T47D (cell line): ENCODE results near the gene C2orf92.

Experiments
- DNase-seq, 2 experiments: peaks; one replicate each; pipeline versions ENCODE4 v3.0.0 to v3.0.0-alpha.2; 2011 to 2012; ENCODE audit warnings: low read depth in 1 of 2, low spot score in 1 of 2
- JUND ChIP-seq: IDR thresholded peaks from 2 replicates; pipeline ENCODE4 v1.6.1; 2012; ENCODE audit warnings: low read depth
- in situ Hi-C: cut with HindIII; loops from 2 replicates; pipeline ENCODE4 v1.10.0; 2016; ENCODE audit warnings: low sequenced_read_pairs, low pct_unique_long_range_greater_than_20kb

The C2orf92 gene

DNA sequence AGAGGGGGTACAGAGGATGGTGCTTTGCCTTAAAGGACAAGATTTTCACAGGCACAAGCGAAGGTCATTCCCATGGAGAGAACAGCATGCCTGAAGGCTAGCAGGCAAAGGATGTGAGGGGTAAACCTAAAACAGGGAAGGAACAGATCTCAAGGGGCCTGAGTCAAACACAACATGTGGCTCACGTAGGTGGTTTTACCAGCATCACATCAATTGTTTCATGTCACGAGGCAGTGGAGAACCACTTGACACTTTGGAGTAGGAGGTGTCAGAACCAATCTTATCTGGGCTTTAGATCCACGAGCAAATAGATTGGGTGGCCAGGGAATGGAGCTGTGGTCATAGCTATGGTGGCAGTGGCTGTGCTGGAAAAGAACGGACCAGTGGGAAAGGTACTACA lies 15.2 kb upstream of the C2orf92 start:
- no peak for DNase-seq
- TF ChIP-seq JUND: no peak
- in situ Hi-C loops: no loop called here

DNA sequence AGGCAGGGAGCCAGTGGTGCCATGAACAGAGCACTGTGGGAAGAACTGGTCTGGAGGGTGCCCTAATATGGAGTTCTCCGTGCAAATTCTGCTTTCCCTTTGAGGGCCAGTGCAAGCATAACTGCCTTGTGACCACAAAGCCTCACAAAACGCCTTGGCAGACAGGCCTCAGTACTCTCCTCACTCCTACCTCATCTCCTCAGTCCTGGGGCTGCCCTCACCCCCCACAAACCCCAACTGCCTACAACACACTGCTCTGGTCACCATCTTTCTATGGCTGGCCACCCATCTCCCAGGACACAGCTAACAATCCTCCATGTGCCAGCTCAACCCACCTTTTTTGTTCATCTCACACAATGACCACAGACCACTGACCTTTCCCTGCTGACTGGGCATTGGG lies 14.7 kb upstream of the C2orf92 start:
- in situ Hi-C loops: no loop called here
- no peak for TF ChIP-seq JUND
- DNase-seq: no peak

DNA sequence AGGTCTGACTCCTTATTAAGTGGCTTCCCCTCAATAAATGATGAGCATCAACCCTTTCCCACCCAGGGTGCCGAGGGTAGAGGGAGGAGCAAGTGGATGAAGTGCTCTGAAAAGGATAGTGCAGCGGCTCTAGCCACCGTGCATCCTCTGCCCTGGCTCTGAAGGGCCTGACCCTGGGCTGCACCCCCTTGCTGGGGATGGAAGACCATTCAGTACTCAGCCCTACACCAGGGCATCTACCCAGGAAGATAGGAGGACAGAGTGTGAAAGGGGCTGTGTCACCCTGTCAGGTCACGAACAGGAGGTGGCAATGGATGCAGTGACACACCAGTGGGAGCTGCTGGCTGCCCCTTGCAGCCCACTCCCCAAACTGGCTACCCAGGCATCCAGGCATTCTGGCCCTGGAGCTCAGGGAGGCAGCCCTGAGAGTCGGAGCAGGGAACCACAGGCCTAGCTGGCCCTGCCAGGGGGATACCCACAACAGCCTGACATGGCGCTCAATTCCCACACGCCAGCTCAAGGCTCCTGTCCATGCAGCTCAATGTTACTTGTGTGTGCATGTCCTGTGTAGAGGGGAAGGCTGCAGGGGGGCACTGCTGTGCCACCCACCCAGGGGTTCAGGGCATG lies 13.3 kb upstream of the C2orf92 start:
- TF ChIP-seq JUND: no peak
- in situ Hi-C loops: no loop called here
- no peak for DNase-seq

DNA sequence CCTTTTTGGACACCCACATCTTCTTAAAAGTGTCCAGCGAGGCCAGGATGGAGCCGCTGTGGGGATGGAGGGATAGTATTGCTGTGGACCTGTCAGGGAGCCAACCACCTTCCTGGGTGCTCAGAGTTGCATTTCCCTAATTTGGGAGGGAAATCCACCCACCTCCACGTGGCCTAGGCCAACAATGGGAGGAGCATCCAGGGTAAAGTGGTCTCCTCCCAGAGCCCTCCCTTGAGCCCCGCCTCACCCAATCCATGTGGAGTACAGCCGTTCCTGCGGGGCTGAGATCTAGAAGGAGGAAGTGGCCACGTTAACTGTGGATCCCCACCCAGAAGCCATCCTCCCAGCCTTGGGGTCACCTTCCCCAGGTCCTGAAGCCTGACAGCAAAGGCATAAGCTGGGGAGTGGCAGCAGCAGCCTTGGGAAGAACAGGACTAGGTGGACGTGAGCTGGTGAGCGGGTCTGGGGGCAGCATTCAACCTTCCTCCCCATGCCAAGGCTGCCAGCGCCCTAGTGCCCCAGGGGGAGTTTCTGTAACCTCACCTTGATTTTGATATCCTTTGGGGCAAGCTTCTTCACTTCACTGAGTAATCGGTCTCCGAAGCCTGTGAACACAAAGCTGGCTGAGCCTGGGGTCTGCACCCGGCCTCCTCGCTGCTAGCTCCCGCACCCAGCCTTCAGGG lies 12.5 kb upstream of the C2orf92 start:
- DNase-seq: no peak
- TF ChIP-seq JUND: no peak
- in situ Hi-C loops: no loop called here

DNA sequence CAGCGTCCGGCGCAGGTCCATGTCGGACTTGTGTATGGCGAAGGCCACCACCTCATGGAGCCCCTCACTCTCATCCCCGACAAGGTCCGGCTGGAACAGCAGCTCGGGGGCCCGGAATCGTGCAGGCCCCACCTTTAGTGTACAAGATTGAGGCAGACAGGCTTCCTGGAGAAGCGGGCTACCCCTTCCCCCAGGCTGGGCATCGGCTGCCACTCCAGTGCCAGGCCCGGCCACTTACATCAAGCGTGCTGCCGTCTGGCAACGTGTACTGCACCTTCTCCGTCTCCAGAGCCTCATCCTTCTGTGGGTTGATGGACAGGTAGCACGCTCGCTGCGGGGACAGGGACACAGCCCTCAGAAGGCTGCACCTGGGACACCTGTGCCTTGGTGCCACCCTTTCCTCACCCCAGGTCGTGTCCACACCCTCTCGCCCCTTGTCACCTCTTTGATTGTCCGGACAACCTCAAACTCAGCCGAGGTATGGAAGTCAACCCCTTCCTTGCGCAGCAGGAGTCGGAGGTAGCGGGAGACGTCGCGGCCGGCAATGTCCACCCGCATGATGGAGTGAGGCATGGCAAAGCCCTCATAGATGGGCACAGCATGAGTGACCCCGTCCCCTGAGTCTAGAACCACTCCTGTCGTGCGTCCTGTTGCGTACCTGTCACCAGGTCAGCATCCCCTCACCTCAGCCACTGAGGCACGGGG lies 11.4 kb upstream of the C2orf92 start:
- in situ Hi-C loops: no loop called here
- no peak for DNase-seq
- TF ChIP-seq JUND: no peak

DNA sequence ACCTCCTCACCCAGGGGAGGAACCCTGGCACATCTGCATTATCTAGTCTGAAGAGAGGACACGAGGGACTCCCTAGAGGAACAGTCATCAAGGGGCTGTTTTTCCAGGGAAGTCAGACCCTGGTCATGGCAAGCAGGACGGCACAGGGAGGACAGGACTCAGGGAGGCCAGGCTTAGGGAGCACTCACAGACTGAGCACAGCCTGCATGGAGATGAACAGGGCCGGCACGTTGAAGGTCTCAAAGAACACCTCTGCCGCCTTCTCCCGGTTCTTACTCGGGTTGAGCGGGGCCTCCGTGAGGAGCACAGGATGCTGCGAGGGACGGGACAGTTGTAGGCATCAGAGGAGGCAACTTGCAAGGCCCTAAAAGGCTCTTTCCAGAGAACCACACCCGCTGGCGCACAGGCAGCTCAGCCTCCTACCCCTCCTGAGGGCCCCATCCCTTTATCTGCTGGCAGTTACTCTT lies 10.8 kb upstream of the C2orf92 start:
- in situ Hi-C loops: no loop called here
- no peak for DNase-seq
- TF ChIP-seq JUND: no peak

DNA sequence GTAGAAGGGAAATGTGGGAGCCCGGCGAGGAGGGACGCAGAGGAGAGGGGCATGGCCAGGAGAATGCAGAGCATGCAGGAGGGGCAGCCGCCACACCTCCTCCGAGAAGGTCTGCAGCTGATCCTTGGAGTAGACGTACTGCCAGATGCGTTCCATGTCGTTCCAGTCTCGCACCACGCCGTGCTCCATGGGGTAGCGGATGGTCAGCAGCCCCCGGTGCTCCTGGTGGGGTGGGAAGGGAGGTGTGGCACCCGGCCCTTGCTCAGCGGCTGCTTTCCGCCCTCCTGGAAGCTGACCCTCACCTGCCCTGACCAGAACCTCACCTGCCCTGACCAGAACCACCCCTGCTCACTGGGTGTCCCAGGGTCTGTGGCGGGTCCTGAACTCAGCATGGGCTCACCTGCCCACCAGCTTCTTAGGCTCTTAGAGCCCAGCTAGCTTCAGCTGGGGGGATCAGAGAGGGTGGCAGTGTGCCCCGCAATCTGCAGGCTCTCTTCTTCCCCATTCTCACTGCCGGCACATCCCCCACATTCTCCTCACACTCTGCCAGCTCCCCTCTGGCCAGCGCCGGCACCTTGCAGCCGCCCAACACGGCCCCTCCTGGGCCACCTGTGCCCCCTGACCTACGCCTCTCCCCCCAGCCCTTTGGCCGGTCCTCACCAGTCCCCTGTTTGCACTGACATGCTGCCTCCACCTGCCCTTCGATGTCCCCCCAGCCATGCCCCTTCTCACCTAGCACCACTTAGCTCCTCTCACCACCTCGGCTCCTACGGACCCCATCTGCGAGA lies 10.1 kb upstream of the C2orf92 start:
- TF ChIP-seq JUND: no peak
- in situ Hi-C loops: no loop called here
- no peak for DNase-seq

DNA sequence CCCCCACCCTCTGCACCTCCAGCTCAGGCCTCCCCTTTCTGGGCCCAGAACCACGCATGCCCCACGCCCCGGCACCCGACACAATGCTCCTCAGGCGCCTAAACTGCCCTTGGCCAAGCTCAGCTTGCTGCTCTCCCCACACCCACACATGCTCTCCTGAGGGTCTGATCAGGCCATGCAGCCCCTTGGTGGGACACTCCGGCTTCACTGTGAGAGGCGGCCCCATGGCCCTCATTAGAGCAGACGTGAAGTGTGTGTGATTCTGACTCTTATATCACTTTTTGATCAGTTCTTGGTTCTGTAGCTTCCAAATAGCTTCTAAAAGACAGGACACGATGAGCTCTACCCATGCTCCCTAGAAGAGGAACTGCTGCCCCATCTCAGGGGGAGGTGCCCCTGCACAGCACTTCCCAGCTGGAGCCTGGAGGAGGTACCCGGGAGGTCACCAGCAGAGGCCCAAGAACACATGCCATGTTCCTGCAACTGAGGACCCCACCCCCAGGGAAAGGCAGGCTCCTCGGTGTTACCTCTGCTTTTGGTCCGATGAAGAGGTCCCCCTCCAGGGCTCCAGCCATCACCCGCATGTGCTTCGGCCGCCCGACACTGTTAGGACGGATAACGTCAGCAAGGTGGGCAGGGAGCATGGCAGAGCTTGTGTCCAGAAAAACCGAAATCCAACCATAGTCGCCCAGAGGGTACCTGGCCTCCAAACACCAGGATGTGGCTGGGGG lies 9.3 kb upstream of the C2orf92 start:
- in situ Hi-C loops: no loop called here
- no peak for TF ChIP-seq JUND

DNA sequence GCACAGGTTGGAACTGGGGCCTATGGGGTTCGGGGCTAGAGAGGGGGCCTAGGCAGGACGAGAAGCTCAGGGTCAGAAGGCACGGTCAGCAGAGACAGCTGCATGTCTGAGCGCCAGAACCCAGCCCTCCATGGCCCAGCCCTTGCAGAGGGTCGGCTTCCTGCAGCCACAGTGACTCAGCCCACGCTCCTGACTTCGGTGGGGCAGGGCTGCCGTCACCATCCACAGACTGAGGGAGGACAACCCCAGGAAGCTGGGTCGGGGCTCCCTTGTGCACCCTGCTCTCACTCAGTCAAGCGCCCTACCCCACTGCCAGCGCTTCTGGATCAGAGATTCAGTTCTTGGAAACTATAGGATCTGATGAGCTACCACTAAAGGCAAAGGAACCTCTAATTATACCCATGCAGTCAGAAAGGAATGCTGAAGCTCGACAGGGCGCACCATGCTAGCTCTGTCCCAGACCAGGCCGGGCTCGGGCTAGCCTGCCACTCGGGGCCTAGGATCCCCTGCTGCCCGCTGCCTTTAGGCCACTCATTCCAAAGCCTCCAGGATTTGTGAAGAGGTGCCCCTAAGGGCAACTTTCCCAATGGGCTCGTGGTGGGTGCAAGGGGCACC lies 8.6 kb upstream of the C2orf92 start:
- TF ChIP-seq JUND: no peak
- DNase-seq: no peak
- in situ Hi-C loops: no loop called here

More for the DNA sequence above, 9.3 kb upstream of the C2orf92 start:
- no peak for DNase-seq

DNA sequence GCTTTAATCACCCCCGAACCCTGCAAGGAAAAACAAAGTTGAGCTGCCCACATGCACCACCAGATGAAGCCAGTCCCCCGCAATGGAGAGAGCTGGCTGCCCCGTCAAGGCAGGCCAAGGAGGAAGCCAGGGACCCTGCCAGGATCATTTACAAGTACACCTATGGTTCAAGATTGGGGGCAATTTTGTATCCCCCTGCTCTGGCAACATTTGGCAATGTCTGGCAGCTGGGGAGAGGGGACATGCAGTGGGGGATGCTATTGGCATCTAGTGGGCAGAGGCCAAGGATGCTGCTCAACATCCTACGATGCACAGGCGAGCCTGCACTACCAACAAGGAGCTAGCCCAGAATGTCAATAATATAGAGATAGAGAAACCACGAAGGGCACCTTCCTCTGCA lies 7.6 kb upstream of the C2orf92 start:
- in situ Hi-C loops: no loop called here
- no peak for TF ChIP-seq JUND
- no peak for DNase-seq

DNA sequence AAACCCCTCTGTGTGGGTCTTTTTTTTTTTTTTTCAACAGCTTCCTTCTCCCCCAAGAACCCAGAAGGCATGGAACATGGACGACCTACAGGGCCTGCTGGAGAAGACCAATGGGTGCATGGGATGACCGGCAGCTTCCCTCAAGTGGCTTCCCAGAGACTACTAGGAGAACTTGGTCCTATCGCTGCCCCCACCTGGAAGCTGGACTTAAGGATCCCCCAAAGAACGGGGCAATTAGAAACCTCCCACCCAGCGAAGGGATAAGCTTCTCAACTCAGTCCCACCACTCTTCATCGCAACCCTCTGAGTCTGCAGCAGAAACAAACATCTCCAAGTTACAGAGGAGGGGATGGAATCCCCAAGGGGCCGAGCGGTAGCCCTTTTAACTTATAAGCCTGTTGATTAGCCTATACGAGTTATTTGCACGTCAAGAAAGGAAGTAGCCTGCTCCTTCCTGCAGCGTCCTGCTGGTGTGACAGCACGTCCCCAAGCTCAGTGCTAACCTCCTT lies 7.1 kb upstream of the C2orf92 start:
- in situ Hi-C loops: no loop called here
- no peak for DNase-seq
- no peak for TF ChIP-seq JUND
